ENCODE measurements around the gene GPR108.
"Not testable (repeated sequence)": the region's sequence is repeated elsewhere in the genome, so short reads cannot be mapped to it uniquely, and the experiment has no call there.

GPR108 gene

DNA sequence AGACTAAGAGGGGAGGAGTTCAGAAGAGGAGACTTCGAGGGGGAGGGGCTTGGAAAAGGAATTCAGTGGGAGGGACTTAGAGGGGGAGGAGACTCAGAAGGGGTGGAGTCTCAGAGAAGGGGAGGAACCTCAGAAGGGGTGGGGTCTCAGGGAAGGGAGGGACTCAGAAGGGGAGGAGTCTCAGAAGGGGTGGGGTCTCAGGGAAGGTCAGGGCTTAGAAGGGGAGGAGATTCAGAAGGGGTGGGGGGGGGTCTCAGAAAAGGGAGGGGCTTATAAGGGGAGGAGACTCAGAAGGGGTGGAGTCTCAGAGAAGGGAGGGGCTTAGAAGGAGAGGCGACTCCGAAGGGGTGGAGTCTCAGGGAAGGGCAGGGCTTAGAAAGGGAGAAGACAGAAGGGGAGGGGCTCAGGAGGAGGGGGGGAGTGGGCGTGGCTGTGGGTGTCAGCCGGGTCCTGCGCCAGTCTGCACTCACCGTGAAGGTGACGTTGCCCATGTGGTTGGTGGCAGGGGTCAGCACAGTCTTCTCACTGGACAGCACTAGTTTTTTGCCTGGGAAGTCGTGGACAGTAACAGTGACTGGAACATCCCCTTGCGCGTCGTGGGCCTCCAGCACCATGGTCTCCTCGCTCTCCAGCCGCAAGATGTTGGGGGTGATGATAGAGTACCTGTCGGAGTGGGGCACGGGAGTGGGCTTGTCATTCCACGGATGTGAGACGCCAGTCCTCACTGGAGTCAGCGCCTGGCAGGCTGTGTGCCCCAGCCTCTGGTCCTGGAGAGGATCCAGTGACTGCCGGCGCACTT is 18.4 kb downstream of the GPR108 start:
- DNase-seq, result no peak

DNA sequence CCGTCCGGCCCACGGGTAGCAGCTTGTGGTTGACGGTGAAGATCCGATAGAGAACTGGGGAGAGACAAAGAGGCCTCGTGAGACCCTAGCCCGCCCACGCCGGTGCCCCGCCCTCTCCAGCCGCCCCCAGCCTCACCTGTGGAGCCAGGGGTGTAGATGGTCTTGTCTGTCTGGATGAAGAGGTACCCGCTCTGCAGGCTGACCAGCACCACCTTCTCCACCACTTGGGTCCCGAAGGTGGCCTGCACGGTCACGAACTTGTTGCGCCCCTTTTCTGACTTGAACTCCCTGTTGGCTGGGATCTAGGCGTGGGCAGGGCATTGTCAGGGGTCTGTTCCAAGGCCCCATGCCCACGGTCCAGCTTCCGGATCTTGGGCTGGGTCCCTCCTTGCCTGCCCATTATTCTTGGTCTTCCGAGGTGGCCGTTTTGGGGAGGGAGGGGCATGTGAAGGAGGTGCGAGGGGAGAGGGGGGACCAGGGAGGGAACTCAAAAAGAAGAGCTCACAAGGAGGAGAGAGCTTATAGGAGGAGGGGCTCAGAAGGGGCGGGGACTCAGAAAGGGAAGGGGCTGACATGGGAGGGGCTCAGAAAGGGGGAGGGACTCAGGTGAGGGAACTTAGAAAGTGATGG is 19.2 kb downstream of the GPR108 start:
- no peak for DNase-seq

GRCh38 chr19:6717441-6717971 is 19.9 kb downstream of the GPR108 start:
- DNase-seq, result no peak

DNA sequence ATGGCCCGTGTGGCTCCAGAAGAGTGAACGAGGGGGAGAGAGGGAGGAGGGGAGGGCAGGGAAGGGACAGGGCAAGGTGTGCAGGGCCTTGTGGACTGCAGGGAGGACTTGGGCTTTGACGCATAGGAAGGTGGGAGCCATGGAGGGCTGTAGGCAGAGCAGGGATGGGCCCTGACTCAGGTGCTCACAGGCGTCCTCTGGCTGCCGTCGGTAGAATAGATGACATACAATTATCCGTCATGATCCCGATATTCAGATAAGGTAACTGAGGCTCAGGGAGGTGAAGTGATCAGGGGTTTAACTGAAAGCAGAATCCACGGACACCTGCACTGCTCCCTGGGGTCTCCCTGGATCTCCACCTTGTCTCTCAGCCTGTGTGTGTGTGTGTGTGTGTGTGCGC is 20.3 kb downstream of the GPR108 start:
- DNase-seq, result no peak

DNA sequence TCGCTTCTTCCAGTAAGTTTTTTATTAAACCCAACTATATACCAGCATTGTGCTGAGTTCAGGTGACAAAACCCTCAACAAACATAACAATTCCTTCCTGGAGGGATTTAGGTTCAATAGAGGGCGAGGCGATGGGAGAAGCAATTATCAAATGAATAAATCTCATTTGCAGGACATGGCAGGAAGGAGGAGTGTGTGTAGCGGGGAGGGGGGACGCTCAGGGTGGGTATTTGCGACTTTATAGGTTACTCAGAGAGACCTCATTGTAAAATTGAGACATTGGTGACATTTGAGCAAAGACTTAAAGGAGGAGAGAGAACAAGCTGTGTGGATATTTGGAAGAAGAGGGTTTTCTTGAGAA is 20.8 kb downstream of the GPR108 start:
- no peak for DNase-seq

- DNase-seq, result no peak
Observed at GRCh38 chr19:6714749-6715555, 22.4 kb downstream of the GPR108 start.

- DNase-seq, result no peak
Observed at GRCh38 chr19:6713773-6714692, 23.3 kb downstream of the GPR108 start.

GRCh38 chr19:6712692-6713670 is 24.4 kb downstream of the GPR108 start:
- no peak for DNase-seq

GRCh38 chr19:6712231-6712630 is 25.1 kb downstream of the GPR108 start:
- DNase-seq, result no peak

DNA sequence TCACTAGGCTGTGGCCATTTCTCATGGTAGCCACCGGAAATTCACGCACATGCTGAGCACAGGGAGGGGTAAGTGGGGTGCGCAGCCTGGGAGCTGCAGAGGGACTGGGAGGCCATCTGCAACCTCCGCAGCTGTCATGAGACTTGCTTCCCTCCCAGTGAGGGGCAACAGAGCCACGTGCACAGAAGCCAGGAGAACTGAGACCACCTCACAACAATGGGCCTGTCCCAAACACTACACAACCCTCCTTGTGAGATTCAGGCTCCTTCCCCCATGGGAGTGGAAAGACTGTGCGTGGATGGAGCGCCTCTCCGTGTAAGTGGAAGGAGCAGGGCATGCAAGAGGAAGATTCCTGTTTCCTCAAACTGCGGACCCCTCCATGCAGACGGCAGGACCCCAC is 25.8 kb downstream of the GPR108 start:
- DNase-seq, result no peak

- no peak for DNase-seq
Observed at GRCh38 chr19:6711078-6711361, 26.4 kb downstream of the GPR108 start.

GRCh38 chr19:6710273-6711077 is 26.9 kb downstream of the GPR108 start:
- no peak for DNase-seq

DNA sequence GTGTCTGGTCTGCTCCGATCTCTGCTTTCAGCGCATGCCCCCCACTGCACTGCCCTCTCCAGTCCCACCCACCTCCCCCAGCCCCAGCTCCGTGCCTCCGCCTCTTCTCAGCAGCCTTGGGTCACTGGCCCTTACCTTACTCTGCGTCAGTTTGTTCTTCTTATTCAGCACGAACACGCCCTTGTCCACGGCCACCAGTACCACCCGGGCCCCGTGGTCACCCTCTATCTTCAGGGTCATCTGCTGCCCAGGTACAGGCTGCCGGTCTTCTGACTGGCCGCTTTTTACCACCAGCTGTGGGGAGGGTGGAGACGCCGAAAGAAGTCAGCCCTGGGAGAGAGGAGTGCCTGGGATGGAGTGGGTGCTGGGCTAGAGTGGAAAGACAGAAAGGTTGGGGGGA is 27.8 kb downstream of the GPR108 start:
- no peak for DNase-seq

DNA sequence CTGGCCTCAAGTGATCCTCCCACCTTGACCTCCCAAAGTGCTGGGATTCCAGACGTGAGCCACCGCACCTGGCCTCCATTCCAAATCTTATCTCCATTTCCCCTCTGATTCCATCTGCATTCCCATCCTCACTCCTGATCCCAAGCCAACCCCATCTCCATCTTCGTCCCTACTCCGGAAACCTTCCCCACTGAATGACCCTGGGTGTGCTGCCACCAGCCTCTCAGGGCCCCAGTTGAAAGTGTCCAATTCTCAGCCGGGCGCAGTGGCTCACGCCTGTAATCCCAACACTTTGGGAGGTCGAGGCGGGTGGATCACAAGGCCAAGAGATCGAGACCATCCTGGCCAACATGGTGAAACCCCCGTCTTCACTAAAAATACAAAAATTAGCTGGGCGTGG is 28.5 kb downstream of the GPR108 start:
- DNase-seq, result not testable (repeated sequence)

DNA sequence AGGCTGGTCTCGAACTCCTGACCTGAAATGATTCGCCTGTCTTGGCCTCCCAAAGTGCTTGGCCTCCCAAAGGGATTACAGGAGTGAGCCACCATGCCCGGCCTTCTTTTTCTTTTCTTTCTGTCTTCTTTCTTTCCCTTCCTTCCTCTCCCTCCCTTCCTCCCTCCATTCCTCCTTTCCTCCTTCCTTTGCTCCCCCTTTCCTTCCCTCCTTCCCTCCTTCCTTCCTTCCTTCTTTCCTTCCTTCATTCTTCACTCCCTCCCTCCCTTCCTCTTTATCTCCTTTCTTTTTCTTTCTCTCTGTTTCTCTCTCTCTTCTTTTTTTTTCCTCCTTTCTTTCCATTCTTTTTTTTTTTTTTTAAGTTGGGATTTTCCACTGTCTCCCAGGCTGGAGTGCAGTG is 29.0 kb downstream of the GPR108 start:
- DNase-seq, result no peak

GRCh38 chr19:6707658-6708018 is 29.7 kb downstream of the GPR108 start:
- no peak for DNase-seq

- DNase-seq, result no peak
Observed at GRCh38 chr19:6707011-6707657, 30.2 kb downstream of the GPR108 start.

DNA sequence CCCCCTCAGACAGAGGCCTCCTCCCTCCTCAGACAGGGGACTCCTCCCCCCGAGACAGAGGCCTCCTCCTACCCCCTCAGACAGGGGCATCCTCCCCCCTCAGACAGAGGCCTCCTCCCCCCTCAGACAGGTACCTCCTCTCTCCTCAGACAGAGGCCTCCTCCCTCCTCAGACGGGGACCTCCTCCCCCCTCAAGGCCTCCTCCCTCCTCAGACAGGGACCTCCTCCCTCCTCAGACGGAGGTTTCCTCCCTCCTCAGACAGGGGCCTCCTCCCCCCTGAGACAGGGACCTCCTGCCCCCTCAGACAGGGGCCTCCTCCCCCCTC is 30.8 kb downstream of the GPR108 start:
- DNase-seq, result no peak

GRCh38 chr19:6705931-6706632 is 31.3 kb downstream of the GPR108 start:
- DNase-seq, result no peak

Data from NCI-H2029 treated with DMSO at 0.1 percent for 48 hours (cell line).